MM.1S (cell line): ENCODE measurements around the gene CSNK1A1L.

Source experiments
- EZH2 ChIP-seq: fragments of 300-600 bp; sonication (generic); optimal IDR thresholded peaks from 2 replicates; pipeline ENCODE3; 2017; ENCODE audit warnings: low read depth, mild to moderate bottlenecking, antibody characterized with exemption, low read length, mixed read lengths
- EZH2phosphoT487 ChIP-seq: fragments of 300-600 bp; sonication (generic); IDR thresholded peaks from 2 replicates; pipeline ENCODE4 v1.6.1; 2018; ENCODE audit warnings: antibody characterized with exemption, low read length
- TF ChIP-seq, protein P1 (sequence below): fragments of 300-600 bp; sonication (generic); IDR thresholded peaks from 2 replicates; pipeline ENCODE4 v1.5.1; 2016; ENCODE audit warnings: antibody characterized with exemption, low read length, mixed read lengths

DNA sequence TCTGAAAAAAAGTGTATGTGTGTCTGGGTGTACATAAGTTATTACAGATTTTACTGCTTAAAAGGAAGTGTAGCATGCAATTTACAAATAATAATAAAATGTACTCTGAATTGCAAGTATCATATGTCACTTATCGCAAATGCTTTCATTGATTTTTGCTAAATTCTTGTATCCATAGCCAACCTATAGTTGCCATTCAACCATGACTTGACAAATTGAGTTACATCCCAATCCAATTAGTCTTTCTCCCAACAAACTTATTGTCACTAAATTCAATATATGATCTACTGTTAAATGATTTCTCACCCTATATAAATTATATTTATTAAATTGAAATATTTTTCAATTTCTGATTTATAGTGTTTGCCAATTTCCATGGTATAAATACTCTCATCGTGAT, 28.6 kb downstream of the CSNK1A1L start:
- TF ChIP-seq, protein P1, sequence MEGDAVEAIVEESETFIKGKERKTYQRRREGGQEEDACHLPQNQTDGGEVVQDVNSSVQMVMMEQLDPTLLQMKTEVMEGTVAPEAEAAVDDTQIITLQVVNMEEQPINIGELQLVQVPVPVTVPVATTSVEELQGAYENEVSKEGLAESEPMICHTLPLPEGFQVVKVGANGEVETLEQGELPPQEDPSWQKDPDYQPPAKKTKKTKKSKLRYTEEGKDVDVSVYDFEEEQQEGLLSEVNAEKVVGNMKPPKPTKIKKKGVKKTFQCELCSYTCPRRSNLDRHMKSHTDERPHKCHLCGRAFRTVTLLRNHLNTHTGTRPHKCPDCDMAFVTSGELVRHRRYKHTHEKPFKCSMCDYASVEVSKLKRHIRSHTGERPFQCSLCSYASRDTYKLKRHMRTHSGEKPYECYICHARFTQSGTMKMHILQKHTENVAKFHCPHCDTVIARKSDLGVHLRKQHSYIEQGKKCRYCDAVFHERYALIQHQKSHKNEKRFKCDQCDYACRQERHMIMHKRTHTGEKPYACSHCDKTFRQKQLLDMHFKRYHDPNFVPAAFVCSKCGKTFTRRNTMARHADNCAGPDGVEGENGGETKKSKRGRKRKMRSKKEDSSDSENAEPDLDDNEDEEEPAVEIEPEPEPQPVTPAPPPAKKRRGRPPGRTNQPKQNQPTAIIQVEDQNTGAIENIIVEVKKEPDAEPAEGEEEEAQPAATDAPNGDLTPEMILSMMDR: no peak
- TF ChIP-seq EZH2 (no peak), EZH2phosphoT487 (no peak)
